HG02852 (cell line): Measurements from ENCODE around the gene ADGRV1.
"Not testable (repeated sequence)": the region's sequence is repeated elsewhere in the genome, so short reads cannot be mapped to it uniquely, and the experiment has no call there.

Source experiments
- ATAC-seq: cut with Tn5 transposase; IDR thresholded peaks from one replicate; pipeline ENCODE4 v1.9.1; 2021; ENCODE audit warnings: mild to moderate bottlenecking, moderate library complexity; ENCODE audit not compliant: unreplicated experiment

The ADGRV1 gene

DNA sequence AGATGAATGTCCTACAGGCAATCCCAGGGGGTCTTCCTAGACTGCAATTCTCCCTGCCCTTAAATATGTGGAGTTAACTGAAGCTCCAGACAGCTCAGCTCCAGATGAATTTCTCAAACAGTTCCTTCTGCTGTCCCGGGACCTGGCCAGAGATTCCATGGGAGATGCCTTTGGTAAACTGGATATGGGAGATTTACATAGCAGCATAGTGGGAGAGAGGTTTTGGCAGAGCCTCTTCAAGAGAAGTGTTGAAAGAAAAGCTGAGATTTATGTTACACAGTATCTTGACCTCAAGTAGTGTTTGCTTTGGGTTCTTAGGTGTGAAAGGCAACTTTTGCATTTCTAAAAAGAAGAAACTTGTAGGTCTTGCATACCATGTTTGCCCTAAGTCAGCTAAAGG lies 459.6 kb downstream of the ADGRV1 start:
- no peak for ATAC-seq

DNA sequence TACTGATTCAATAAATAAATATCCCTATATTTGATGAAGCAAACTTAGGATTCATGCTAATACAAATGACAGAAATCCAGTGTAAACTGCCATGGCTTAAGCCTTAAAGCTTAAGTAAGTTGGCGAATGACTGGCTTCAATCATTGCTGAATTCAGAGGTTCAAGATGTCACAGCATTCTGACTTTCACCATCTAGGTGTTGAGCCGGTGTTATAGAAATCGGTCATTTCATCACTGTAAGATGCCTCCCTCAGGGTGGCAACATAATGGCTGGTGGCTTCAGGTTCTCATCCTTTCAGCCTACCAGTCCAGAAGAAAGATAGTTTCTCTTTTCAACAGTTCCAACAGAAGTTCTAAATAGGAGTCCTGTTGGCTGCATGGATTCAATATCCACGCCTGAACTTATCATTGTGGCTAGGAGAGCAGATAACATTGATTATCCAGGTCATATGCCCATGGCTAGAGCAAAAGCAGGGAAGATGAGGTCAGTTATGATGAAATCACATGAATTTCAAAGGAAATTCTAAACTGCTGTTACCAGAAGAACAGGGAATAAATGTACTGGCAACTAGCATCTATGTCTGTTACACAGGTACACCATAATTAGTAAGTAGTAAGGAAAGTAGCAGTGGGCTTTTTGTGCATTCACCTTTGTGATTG lies 460.2 kb downstream of the ADGRV1 start:
- no peak for ATAC-seq

DNA sequence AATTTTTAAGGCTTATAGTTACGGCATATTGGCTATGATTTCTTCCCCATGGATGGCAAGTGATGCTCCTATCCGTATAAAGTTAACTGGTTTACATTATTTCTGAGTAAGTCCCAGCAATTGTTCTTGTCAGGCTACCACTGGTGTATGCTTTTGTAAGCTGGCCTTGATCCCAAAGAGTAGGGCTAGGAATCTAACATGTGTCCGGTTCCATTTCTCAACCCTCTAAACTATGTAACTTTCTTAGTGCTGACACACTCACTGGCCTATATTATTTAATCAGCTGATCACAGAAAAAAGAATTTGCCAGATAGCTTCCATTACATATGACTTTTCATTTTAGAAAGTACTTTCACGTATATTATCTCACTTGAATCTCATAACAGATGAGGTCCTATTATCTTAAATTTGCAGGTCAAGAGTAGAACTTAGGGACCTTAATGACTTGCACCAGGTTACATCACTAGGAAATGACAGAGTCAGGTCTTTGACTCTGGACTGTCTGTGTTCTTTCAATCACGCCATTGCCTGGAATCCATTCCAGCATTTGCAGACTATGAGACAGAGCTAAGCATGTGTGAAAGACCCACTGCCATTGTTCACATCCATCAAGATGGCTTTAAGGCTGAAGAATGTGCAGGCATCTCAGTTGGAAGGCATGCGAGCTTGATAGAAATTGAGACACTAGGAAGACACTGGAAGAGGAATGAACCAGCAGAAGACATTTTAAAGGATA lies 461.6 kb downstream of the ADGRV1 start:
- ATAC-seq, result no peak

DNA sequence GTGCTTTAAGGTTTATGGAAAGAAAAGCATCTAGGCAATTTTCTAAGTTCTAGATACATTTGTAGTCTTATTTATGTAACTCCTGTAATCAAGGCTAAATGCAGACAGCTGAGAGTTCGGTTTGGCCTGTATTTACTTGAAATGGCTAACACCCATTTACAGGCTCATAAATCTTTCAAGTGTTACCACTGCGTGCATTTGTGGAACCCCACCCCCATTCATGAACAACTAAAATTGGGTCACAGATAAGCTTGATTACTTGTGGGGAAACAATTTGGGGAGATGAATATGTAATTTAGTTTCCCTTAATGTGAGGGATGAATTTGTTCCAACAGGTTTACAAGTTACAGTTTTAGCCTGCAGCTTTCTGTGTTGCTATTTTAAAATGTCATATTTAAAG lies 463.9 kb downstream of the ADGRV1 start:
- no peak for ATAC-seq

DNA sequence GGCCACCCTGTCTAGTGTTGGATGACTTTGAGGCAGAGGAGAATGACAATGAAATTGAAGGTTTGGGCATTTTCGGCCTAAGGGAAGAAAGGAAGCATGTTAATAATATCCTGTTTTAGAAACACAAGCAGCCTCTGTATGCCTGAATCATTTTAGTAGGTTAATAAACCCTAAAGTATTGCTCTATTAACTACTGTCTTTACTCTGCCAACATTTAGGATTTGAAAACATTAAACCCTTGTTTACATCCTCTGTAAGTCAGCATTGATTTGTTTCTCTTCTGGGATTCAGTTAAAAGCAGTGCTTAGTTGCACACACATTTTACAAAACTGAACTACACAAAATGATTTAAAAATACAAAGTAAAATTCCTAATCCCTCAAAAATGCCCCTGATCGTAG lies 465.6 kb downstream of the ADGRV1 start:
- ATAC-seq, result no peak

DNA sequence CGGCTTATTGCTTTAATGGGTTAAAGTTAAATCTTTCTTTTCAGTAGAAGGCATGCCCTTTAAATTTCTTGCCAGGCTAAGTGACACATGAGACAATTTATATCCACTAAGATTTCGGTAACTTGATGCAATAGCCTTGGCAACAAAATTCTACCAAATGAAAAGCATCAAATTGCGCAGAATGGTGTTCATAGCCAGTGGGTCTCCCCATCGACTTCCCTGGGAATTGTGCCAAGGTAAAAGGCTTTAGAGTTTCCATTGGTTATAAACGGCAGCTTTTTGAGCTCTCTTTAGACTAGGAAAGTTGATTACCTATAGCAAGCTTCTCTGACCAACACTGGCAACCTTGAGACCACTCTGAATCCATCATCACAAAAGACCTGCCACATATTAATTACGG lies 466.1 kb downstream of the ADGRV1 start:
- ATAC-seq, result no peak

DNA sequence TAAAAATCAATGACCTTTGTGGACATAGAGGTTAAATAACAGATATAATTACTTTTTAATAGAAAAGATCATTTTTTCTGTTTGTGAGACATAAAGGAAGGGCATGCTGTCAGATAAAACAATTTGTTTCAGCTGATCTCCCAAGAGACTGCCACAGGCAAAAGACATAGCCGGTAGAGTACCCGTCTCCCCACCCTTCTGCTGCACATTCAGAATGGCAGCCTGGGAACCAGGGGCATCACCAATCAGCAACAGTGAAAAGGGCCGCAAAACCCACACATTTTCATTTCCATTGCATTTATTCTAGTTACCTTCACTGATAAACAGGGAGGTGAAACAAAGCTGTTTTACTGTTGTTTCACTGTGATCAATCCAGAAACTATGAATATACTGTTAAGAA lies 466.9 kb downstream of the ADGRV1 start:
- no peak for ATAC-seq

DNA sequence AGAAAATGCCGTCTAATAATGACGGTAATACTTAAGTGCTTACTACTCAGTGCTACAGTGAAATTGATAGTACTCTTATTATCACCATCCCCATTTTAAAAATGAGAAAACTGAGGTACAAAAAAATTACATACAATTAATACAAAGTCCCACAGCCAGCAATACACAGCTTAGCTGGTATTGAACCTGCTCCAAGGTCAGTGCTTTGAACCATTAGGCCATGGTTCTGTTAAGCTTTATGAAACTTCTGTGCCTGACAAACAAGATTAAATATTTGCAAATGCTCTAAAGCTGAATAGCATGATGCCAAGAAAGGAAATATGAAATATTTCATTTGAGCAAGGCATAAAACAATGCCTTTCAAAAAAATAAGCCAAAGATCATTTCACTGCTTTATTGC lies 467.4 kb downstream of the ADGRV1 start:
- ATAC-seq, result no peak

DNA sequence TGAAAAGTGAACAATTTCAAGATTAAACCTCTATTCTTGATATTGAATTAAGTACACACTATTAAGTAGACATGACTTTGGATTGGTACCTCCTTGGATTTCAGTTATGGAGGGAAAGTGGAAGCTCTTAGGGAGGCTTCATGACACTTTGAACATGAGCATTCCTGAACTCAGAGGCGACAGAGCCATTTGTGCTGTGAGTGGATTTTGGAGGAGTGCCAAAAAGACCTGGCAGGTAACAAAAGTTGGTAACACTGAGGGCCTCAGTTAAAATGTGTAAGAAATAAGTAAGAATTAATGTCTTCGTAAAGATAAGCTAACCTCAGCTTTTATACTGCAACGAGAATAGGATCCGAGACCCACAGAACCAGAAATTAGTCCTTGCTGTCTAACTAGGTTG lies 467.9 kb downstream of the ADGRV1 start:
- ATAC-seq, result no peak

DNA sequence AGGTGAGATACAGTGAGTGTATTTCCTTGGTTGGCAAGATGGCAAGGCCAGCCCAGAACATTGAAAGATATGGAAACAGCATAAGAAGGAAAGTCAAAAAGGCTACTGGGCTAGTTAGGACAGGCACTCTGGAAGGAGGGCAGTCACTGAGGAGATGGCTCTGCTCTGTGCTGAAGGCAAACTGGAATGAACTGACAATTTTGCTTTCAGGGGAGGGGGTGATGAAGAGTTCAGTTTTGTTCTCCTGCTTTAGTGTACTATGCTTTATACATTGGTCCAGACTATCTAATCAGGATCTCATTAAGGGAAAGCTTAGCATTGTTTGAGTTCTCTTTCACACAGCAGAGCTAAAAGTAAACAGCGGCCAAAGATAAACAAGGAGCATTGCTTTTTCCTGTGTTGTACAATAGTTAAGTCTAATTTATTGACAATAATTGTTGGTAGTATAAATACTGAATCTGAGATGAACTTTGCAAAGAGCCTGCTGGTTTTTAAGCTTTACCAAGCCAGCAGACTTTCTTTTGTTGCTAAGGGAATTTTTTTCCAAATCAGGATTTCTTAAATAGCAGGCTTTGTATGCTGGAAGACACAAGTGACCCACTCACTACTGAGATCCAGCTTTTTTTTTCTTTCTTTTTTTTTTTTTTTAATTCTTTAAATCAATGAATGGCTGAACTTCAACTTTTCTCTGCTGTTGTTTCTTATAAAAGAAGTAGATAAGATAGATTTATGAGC lies 469.0 kb downstream of the ADGRV1 start:
- no peak for ATAC-seq

DNA sequence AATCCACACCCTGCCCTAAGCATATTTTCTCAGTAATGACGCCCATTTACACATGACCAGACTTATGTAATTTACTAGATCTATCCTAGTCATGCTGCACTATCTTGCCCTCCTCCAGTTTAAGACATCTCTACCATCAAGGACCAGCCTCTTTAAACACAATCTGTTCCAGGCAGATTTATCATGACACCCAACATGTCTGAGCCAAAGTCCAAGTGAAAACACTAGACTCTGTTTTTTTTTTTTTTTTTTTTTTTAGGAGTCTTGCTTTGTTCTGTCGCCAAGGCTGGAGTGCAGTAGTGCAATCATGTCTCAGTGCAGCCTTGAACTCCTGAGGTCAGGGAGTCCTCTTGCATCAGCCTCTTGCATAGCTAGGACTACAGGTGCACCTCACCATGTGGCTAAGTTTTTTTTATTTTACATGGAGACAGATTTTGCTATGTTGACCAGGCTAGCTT lies 469.9 kb downstream of the ADGRV1 start:
- no peak for ATAC-seq

DNA sequence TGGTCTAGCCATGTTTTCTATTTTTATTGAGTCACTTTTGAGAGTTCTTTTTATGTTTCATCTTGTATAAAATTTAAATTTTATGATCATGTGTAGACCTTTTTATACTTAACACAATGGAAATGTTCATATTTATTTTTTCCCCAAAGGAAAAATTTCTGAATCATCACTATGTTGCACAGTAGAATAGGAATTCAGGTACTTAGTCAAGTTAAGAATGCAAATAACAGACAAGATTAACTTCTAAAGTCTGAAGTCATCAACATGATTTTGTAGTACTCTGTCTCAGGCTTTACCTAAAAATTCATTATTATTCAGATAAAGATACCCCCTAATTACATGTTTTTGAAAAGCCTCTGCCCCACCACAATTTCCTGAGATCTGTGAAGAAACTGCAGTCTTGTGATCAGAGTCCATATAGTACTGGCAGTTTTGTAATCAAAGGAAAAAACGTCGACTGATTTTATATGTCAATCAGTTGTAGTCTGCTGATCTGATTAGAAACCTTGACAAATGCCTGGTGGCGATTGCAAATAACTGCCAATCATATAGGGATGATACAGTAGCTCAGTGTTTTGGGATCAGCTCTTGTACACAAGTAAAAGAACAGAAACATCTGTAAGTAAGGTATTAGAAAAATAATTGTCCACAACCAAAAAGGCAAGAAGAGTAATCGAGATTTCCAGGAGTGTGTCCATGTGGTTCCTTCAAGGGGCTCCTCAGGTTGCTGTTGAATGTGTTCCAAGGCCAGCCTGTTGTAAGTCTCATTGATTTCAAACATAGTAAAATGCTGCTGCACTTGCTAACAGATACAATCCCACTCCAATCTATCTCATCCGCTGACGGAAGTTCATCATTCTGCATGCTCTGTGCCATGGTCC lies 472.2 kb downstream of the ADGRV1 start:
- ATAC-seq, result no peak

DNA sequence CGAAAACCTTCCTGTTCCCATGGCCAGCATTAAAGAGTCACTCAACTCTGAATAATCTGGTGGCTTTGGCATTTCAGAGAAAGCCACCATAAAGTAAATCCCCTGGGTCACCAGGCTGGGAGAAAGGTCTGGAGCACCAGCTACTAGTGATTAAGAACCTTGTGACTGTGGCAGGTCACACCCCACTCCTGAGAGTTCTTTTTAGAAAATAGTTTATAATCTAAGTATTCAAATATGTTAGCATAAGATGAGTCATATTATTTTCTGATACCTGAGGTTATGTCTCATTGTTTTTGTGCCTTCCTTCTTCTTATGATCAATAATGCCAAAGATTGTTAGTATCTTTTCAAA lies 472.8 kb downstream of the ADGRV1 start:
- ATAC-seq, result no peak

DNA sequence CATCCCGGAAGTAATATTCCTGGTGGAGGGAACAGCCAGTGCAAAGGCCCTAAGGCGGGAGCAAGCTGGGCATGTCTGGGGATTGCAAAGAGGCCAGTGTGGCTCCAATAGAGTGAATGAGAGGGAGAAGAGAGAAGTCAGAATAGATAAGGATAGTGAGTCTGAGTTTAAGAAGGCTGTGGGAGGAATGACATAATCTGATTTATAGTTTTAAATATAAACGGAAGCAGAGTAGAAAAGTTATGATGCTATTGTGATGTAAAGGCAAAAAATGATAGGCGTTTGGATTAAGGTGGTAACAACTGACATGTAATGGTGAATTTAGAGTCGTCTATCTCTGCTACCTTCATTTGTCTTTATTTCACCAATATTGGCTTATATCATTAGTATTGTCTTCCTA lies 473.5 kb downstream of the ADGRV1 start:
- no peak for ATAC-seq

DNA sequence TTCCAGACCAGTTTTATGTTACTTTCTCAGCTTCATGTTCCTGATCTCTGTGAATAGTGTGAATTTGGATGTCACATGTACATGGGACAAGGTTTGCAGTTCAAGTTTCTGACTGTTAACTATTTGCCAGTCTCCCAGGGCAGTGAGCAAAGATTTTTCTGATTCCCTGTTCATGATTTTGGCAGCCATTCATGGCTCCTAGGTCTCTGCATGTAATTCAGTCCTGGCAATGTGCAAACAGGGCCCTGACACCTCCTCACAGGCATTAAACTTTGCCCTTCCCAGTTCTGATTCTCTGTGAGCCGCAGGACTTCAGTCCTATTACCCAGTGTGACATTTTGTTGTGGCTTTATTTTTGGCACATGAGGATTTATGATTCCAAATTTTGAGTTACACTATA lies 474.8 kb downstream of the ADGRV1 start:
- no peak for ATAC-seq

DNA sequence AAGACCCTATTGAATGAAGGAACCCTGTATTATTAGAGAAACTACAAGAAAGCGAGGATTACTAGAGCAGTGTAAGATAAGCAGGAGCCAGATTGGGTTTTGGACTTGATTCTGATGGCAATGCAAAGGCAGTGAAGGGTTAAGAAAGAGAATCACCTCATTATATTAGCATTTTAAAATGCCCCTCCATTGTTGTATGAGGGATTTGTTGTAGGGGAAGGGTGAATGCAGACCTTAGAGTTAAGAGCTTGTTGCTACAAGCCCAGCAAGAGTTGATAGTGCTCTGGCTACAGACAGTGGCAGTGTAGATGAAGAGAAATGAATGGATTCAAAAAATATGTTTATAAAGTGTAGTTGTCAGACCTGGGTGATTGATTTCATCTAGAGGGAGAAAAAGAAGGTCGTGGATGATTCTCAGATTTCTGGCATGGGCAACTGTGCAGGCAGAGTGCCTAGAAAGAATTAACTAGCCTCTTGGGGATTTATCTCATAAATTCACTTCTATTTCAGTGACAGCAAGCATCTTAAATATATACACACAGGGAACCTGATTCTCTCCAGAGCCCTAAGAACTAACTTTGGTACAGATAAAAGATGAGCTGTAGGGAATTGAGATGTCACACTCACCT lies 479.7 kb downstream of the ADGRV1 start:
- ATAC-seq, result no peak

DNA sequence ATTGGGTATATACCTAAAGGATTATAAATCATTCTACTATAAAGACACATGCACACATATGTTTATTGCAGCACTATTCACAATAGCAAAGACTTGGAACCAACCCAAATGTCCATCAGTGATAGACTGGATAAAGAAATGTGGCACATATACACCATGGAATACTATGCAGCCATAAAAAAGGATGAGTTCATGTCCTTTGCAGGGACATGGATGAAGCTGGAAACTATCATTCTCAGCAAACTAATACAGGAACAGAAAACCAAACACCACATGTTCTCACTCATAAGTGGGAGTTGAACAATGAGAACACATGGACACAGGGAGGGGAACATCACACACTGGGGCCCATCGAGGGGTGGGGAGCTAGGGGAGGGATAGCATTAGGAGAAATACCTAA lies 482.5 kb downstream of the ADGRV1 start:
- ATAC-seq, result not testable (repeated sequence)

DNA sequence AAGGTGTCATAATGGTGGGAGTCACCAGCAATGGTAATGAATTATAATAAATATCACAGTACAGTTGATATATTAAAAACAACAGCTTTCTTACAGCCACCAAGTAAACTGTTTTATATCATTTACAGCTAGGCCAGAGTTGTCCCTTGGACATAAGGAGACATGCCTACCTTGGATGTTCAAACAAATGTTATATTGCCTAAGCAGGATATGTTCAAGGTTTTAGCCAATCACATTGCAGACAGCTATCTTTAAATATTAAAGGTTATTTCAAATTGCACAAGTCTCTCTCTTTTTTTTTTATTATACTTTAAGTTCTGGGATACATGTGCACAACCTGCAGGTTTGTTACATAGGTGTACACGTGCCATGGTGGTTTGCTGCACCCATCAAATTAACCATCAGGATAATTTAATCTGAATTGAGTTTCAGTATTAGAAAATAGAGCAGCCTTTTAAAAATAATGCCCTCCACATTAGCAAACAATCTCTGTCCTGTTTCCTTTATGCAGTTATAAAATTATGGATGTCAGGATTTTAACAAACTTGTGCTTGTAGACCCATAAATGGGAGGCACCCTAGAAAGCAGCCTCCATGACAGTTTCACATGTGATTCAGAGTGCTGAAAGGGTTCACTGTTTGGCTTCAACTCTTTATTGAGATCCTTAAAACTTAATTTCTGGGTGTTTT lies 483.8 kb downstream of the ADGRV1 start:
- ATAC-seq, result no peak

DNA sequence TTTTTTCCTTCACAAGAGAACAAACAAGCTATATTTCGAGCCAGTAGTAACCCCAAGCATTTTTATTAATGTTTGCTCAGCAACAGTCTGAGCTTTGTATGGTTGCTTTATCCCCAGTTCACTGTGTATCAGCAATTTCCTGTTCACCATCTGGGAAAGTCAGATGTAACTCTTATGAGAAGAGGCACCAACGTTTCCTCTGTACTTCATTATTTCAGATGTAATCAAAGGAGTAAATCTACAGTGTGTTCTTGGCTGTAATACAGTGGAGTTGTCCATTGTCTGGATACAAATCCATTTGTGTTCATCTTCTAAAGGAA lies 484.3 kb downstream of the ADGRV1 start:
- no peak for ATAC-seq

DNA sequence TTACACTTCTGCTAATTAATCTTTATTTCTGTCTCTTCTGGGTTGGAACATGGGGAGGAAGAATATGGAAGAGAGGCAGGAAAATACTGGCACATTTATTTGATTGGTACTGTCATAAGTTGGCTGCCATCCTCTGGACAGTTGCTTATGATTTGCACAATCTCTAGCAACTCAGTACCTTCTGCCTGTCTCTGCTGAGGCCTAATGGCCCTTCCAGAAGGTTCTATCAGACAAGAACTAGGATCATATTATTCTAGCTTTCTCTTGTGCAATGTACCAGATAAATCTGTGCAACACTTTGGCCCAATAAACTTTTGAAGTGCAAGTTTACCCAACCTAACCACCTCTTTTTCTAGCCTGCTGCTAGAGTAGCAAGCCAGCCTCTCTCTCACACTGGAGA lies 489.5 kb downstream of the ADGRV1 start:
- ATAC-seq, result no peak
